ENCODE measurements around the gene AMDHD1.

AMDHD1 gene

DNA sequence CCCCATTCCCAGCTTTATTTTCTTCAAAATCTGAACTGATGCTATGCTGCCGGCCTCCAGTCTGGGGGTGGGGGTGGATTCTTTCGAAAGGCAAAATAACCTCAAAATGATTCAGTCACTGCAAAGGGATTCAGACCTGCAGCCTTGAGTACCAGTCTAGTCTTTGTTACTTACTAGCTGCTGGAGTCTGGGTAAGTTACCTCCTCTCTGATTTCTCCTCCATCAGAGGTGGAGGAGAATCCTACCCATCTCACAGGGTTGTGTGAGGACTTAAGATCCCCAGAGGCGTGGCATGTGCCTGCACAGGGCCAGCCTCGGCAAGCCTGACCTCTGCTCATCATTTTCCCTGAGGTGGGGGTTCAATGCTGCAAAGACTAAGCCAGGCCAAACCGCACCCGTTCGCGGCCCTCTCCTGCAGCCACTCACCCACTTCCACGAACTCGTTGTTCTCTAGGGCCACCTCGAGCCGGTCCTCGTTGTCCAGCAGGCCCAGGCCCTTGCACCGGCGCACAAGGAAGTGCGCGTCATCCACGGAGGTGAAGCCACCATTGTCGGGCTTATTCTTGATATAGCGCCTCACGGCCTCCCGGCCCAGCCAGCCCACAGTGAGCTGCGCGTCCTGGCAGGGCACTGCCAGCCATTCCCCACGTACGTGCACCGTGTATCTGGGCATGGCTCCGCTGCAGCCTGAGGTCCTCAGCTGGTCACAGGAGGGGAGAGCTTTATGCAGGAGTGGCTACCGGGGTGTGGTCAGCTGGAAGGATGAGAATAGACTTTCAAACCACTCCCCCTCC lies 52.3 kb downstream of the AMDHD1 start:
- no peak for DNase-seq (ENCODE audit: low read depth)

DNA sequence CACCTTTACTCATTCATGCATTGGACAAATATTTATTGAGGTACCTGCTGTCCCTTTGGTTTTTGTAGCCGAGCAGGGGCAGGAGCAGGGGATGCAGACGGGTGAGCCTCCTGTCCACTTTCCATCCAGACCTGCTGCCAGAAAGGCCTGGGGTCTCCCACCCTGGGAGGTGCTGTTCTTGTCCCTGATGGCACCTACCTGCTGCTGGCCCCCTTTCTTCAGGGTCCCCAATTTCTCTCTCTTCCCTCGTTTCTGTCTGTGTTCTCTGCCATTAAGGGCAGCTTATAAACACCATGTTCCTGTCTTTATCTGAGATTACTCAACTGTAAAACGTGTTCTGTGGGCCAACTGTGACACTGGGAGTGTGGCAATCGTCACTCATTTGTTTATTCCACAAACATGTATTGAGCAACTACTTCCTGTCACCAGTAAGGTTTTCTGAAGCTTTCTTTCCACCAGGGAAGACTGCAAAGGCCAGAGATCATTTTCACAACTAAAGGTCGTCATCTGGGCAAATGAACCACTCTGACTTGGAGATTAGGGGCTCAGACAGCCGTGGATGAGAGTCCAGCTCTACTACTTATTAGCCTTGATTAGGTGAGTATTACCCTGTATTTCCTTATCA lies 53.0 kb downstream of the AMDHD1 start, which contains the start of gene HAL:
HAL (minus strand) TSS at position 311 of the 625 bp plus-strand sequence. CDS start 434 bp downstream, outside the sequence.
- DNase-seq (ENCODE audit: low read depth): no peak

GRCh38 chr12:95997276-95997675 lies 54.1 kb downstream of the AMDHD1 start:
- no peak for DNase-seq (ENCODE audit: low read depth)

- DNase-seq (ENCODE audit: low read depth): no peak
Measured at GRCh38 chr12:95997911-95998510, 54.9 kb downstream of the AMDHD1 start.

- no peak for DNase-seq (ENCODE audit: low read depth)
Measured at GRCh38 chr12:95998611-95999286, 55.6 kb downstream of the AMDHD1 start.

GRCh38 chr12:95999484-95999883 lies 56.4 kb downstream of the AMDHD1 start:
- no peak for DNase-seq (ENCODE audit: low read depth)

GRCh38 chr12:96000858-96001257 lies 57.7 kb downstream of the AMDHD1 start:
- no peak for DNase-seq (ENCODE audit: low read depth)

DNA sequence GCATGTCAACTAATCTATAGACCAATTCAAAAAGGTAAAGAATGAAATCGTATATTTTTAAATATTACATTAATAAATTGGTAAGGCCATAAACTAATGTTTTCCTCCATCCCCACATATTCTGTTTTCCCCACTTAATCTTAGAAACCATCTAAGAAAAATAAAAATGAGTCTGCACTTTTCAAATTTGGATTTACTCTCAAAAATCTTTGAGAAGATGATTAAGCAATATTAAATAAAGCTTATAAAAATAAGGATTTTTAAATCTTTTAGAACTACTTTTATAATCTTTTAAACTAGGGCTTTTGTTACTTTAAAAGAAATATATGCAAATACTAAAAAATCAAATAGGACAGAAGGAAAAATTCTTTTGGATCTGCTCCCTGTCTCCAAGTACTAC lies 63.6 kb downstream of the AMDHD1 start:
- DNase-seq (ENCODE audit: low read depth): no peak

DNA sequence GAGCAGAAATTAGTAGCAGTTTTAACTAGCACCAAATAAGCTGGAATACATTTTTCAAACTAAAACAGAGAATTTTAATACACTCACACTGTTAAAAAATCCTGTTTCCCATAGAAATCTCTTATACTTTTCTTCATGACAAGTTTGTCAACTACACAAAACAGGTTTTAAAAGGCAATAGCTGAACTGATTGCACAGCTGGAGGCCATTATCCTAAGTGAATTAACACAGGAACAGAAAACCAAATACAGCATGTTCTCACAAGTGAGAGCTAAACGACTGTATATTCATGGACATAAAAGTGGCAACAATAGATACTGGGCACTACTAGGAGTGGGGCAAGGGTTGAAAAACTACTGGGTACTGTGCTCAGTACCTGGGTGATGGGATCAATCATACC lies 64.6 kb downstream of the AMDHD1 start:
- no peak for DNase-seq (ENCODE audit: low read depth)

- DNase-seq (ENCODE audit: low read depth): no peak
Measured at GRCh38 chr12:96014943-96015599, 71.9 kb downstream of the AMDHD1 start.

DNA sequence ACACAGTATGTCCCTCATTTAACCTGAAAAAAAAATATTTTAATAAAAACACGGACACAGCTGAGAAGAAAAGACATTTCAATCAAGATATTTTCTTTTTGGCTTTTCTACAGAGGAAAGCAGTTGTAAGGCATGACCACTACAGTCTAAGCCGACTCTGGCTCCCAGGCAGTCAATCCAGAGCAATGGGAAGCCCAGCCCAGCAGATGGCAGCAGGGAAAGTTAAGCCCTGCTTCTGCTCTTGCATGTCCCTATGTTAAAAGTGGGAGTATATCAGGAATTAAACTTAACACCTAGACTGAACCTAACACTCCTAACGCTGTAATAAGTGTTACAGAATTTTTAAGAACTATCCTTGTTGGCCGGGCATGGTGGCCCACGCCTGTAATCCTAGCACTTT lies 72.5 kb downstream of the AMDHD1 start:
- DNase-seq (ENCODE audit: low read depth): no peak

Measured in stimulated activated CD8-positive, alpha-beta memory T cell treated with anti-CD3 and anti-CD28 coated beads, Interleukin-12 subunit alpha, Interleukin-12 subunit beta, amount 100 ng/mL, for 4 hours (primary cell).